K562 (cell line): ENCODE measurements around the gene SSR4. TPM values are rescaled to one million over a fixed set of nuclear protein-coding genes. Genes with fewer than 3 reads are reported as not detected.
A peak's percentile ranks its signal among the peaks of the same experiment; 100 is the strongest.

Source experiments
- ATAC-seq: fragments of 200-7000 bp; cut with Tn5 transposase; 3 replicates; pipeline ENCODE4 v1.9.1; 2020; ENCODE audit warnings: moderate library complexity
- BruUV-seq: library from RNA; stranded (reverse); fragments of 400-500 nt; replicated peaks from 2 replicates; lab custom pipeline; 2021; lab: Mats Ljungman, UMichigan
- CTCF ChIA-PET: fragments of 300-600 bp; formaldehyde crosslinking; extraction: SDS; loops from one replicate; lab custom pipeline; 2021; ENCODE audit warnings: low intra/inter-chr PET ratio; lab: Yijun Ruan, JAX
- POLR2A ChIA-PET: fragments of 300-600, 350-650 bp; sonication (Branson Sonifier 250); formaldehyde crosslinking; extraction: SDS; loops from one replicate; lab custom pipeline; 2021; ENCODE audit warnings: antibody characterized with exemption, inconsistent platforms; lab: Yijun Ruan, JAX
- DNase-seq, 4 experiments: peaks; one replicate each; pipeline versions ENCODE4 v3.0.0 to v3.0.0-alpha.2; 2011 to 2018; ENCODE audit warnings: low spot score in 3 of 4, mixed read lengths in 3 of 4; ENCODE audit errors: extremely low read depth in 1 of 4
- FAIRE-seq: peaks from 2 replicates; lab custom pipeline; 2011; peaks lifted over from hg19 to GRCh38; lab: Jason Lieb, UNC
- H2AFZ ChIP-seq: 2 replicates; pipeline ENCODE4 v1.6.0; 2011; ENCODE audit warnings: low read depth, low read length, control low read depth, inconsistent platforms
- H3K27ac ChIP-seq: fragments of 200-600 bp; 3 replicates; pipeline ENCODE4 v1.8.0; 2011; ENCODE audit warnings: low read depth, mild to moderate bottlenecking, control low read depth, inconsistent platforms, low read length, moderate library complexity, mixed read lengths; ENCODE audit errors: extremely low read depth
- H3K27me3 ChIP-seq, 2 experiments: fragments of 300-600 bp in 1 of 2; 2 replicates in 1 of 2; 3 replicates in 1 of 2; pipeline versions ENCODE4 v1.6.0 to v1.8.0; 2011; ENCODE audit warnings: inconsistent platforms in 2 of 2, low read length in 2 of 2, mild to moderate bottlenecking in 1 of 2, mixed read lengths in 1 of 2, moderate library complexity in 1 of 2; ENCODE audit not compliant: control insufficient read depth in 2 of 2, insufficient read depth in 2 of 2
- H3K36me3 ChIP-seq: fragments of 300-600 bp; 3 replicates; pipeline ENCODE4 v1.8.0; 2011; ENCODE audit warnings: mild to moderate bottlenecking, low read length, inconsistent platforms; ENCODE audit not compliant: control insufficient read depth, insufficient read depth
- H3K4me1 ChIP-seq, 2 experiments: fragments of 200-600 bp in 1 of 2; replicated peaks in 1 of 2; 2 replicates in 1 of 2; 3 replicates in 1 of 2; pipeline versions ENCODE4 v1.5.1 to v1.8.0; 2011; ENCODE audit warnings: inconsistent platforms in 2 of 2, low read length in 2 of 2, mild to moderate bottlenecking in 1 of 2, mixed read lengths in 1 of 2, moderate library complexity in 1 of 2; ENCODE audit not compliant: control insufficient read depth in 2 of 2, insufficient read depth in 2 of 2
- H3K4me2 ChIP-seq: 2 replicates; pipeline ENCODE4 v1.6.1; 2011; ENCODE audit warnings: low read length, control low read depth, inconsistent platforms, mixed read lengths; ENCODE audit not compliant: insufficient read depth
- H3K4me3 ChIP-seq: fragments of 200-600 bp; sonication (generic), shearing (Covaris generic); 2 replicates; pipeline ENCODE4 v1.5.1; 2016; ENCODE audit warnings: control low read depth, inconsistent platforms
- H3K79me2 ChIP-seq: fragments of 200-600 bp; 3 replicates; pipeline ENCODE4 v1.8.0; 2011; ENCODE audit warnings: low read length, inconsistent platforms; ENCODE audit not compliant: control insufficient read depth, insufficient read depth
- H3K9ac ChIP-seq, 2 experiments: 2 replicates each; pipeline versions ENCODE4 v1.6.0 to v1.6.1; 2011; ENCODE audit warnings: low read depth in 2 of 2, low read length in 2 of 2, control low read depth in 1 of 2, inconsistent platforms in 1 of 2, mild to moderate bottlenecking in 1 of 2, mixed read lengths in 1 of 2; ENCODE audit not compliant: insufficient read depth in 1 of 2
- H3K9me1 ChIP-seq: one replicate; pipeline ENCODE4 v1.6.0; 2011; ENCODE audit warnings: inconsistent platforms, mild to moderate bottlenecking, low read length, moderate library complexity; ENCODE audit not compliant: control insufficient read depth, insufficient read depth
- H3K9me3 ChIP-seq: replicated peaks from 2 replicates; pipeline ENCODE4 v1.5.1; 2011; ENCODE audit warnings: low read depth, low read length, inconsistent platforms; ENCODE audit not compliant: control insufficient read depth, insufficient read depth
- H4K20me1 ChIP-seq: replicated peaks from 2 replicates; pipeline ENCODE4 v1.6.1; 2011; ENCODE audit warnings: low read length, inconsistent platforms, mixed read lengths; ENCODE audit not compliant: control insufficient read depth, insufficient read depth
- CTCF ChIP-seq, 3 experiments: IDR thresholded peaks in 2 of 3; conservative IDR thresholded peaks in 1 of 3; 2 replicates each; pipeline ENCODE4 v1.5.1; 2011 to 2012; ENCODE audit warnings: low read length in 3 of 3, mild to moderate bottlenecking in 3 of 3, control low read depth in 2 of 3, improper control_type of control experiment in 1 of 3, inconsistent platforms in 1 of 3, low read depth in 1 of 3, mixed read lengths in 1 of 3, moderate library complexity in 1 of 3; ENCODE audit not compliant: insufficient read depth in 2 of 3
- NFXL1 ChIP-seq: fragments of 450-650 bp; formaldehyde crosslinking; IDR thresholded peaks from 2 replicates; pipeline ENCODE4 v1.4.0; 2021; ENCODE audit warnings: mild to moderate bottlenecking
- WGBS: fragments of 100-300 bp; shearing (Covaris generic); methylation state at CpG from one replicate; pipeline ENCODE4 v1.1.6; 2016; ENCODE audit warnings: low coverage, mixed read lengths; ENCODE audit not compliant: insufficient coverage; ENCODE audit errors: missing lambda C conversion rate; 5-methylcytosine and 5-hydroxymethylcytosine counted together
- in situ Hi-C: fragments of 300-500 bp; cut with MboI; formaldehyde crosslinking; loops from 4 replicates; pipeline ENCODE4 v1.15.0; 2018; ENCODE audit warnings: inconsistent platforms, mixed read lengths
- intact Hi-C: fragments of 100-400 bp; cut with micrococcal nuclease; formaldehyde crosslinking; loops from 2 replicates; pipeline ENCODE4 v1.14.2; 2022
- polyA plus RNA-seq, 8 experiments: library from polyadenylated mRNA; depleted of rRNA in 4 of 8; stranded (reverse) in 5 of 8; unstranded in 3 of 8; fragments of >200 nt; fragmentation: Nextera tagmentation in 2 of 8; fragmentation: Illumina TruSeq in 1 of 8; extraction: Ambion mirVana in 2 of 8; extraction: Trizol in 1 of 8; gene quantifications; 2 replicates each; pipeline versions ENCODE4 v1.2.1 to v1.2.3, GENCODE V29; 2011 to 2014; ENCODE audit warnings: inconsistent platforms in 1 of 8, missing spikeins in 1 of 8
- total RNA-seq, 7 experiments: library from RNA; depleted of rRNA in 6 of 7; stranded (reverse); fragments of >200 nt in 6 of 7; fragmentation: Illumina TruSeq in 2 of 7; extraction: Trizol in 2 of 7; gene quantifications; 2 replicates each; pipeline versions ENCODE4 v1.2.1 to v1.2.3, GENCODE V29; 2011 to 2021; ENCODE audit warnings: low replicate concordance in 1 of 7

SSR4 gene
- total and polyA plus RNA-seq, 9 of the 15 experiments (the other 6 are each of a cell fraction or from before 2014, with no cell fraction given) = 146 to 492 (median 272) TPM

GRCh38 chrX:153761863-153762262, 32.6 kb upstream of the SSR4 start:
- no peak overlapping the region for H3K27ac ChIP-seq
- H2AFZ ChIP-seq = no peak overlapping the region
- POLR2A ChIA-PET = no interaction called here
- no TSS peak for BruUV-seq
- H3K4me1 ChIP-seq = peaks cover 15 to 43% of the 10 kb centered on the region in 2 experiments
- H3K27me3 ChIP-seq = no peaks in the 10 kb centered on the region
- no peak for ATAC-seq
- H3K4me2 ChIP-seq = no peak overlapping the region
- TF ChIP-seq NFXL1 (CRISPR knock-in tag) (no peak), CTCF (IDR thresholded peaks at IDR 0.05 in 2 of 3, conservative IDR thresholded peaks at IDR 0.05 in 1 of 3; ENCODE audit: insufficient read depth in 2 of 3, low read depth in 1 of 3, low read length in 3 of 3) (0 out of 6 replicates have a peak, but pooled peaks of 1 of the 3 experiments have one; percentile 11)
- no peaks in the 10 kb centered on the region for H3K9me1 ChIP-seq
- H4K20me1 ChIP-seq = no peaks in the 10 kb centered on the region
- H3K9ac ChIP-seq = no peak overlapping the region
- no peaks in the 10 kb centered on the region for H3K36me3 ChIP-seq
- CTCF ChIA-PET = no interaction called here
- WGBS = 85% methylated on average over 14 of the region's 15 CpGs
- no peak overlapping the region for H3K4me3 ChIP-seq
- intact Hi-C loops (no loop called here), in situ Hi-C loops (no loop called here)
- no peak for DNase-seq
- FAIRE-seq = no peak
- H3K79me2 ChIP-seq = peaks cover 14% of the 10 kb centered on the region
- no peaks in the 10 kb centered on the region for H3K9me3 ChIP-seq
